GM20000 (cell line): ENCODE data around the gene UBE2L6.

Source experiments
- DNase-seq: peaks from one replicate; pipeline ENCODE4 v3.0.0; 2012; ENCODE audit warnings: low spot score
- TF ChIP-seq, protein P1 (sequence below): IDR thresholded peaks from 2 replicates; pipeline ENCODE4 v1.5.1; 2012; ENCODE audit warnings: mild to moderate bottlenecking, control low read depth; ENCODE audit errors: extremely low read depth, missing control alignments

Gene UBE2L6

DNA sequence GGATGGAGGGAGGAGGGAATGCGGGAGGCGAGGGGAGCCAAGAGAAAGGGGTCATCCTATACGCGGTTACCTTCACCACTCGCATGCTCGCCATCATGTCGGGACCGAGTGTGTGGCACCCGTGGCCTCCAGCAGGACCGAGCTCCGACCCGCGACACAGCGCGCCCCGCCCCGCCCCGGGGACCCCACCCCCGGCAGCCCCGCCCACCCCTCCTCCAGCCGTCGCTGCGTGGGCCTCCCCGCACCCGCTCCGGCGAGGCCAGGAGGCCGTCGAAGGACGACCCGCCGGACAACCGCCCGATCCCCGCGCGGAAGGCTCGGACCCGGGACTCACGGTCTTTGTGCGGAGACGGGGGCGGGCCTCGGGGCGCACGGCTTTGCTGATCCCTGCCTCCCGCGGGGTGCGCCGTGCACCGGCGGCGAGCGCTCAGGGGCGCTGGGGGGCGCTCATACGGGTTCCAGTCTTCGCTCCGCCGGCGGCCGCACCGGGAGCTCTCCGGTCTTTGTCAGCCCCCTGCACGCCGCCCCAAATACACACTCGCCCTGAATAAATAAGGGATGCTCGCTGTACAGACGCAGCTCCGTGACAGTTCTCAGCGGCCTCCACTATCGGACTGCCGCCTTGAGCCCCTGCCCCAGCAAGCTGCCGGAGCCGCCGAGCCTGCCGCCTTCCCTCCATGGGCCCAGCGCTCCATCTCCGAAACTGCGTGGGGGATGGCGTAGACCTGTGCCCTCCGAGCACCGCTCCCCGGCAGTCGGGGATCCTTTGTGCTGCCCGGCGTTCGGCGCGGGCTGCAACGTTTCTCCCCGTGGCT lies at the start of gene UBE2L6:
Gene UBE2L6 (minus strand): TSS at position 158 of the 815 bp plus-strand sequence. CDS start 61 bp downstream, at position 97.
- DNase-seq: peak; percentile 85
- TF ChIP-seq, protein P1, sequence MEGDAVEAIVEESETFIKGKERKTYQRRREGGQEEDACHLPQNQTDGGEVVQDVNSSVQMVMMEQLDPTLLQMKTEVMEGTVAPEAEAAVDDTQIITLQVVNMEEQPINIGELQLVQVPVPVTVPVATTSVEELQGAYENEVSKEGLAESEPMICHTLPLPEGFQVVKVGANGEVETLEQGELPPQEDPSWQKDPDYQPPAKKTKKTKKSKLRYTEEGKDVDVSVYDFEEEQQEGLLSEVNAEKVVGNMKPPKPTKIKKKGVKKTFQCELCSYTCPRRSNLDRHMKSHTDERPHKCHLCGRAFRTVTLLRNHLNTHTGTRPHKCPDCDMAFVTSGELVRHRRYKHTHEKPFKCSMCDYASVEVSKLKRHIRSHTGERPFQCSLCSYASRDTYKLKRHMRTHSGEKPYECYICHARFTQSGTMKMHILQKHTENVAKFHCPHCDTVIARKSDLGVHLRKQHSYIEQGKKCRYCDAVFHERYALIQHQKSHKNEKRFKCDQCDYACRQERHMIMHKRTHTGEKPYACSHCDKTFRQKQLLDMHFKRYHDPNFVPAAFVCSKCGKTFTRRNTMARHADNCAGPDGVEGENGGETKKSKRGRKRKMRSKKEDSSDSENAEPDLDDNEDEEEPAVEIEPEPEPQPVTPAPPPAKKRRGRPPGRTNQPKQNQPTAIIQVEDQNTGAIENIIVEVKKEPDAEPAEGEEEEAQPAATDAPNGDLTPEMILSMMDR: peak; percentile 69

DNA sequence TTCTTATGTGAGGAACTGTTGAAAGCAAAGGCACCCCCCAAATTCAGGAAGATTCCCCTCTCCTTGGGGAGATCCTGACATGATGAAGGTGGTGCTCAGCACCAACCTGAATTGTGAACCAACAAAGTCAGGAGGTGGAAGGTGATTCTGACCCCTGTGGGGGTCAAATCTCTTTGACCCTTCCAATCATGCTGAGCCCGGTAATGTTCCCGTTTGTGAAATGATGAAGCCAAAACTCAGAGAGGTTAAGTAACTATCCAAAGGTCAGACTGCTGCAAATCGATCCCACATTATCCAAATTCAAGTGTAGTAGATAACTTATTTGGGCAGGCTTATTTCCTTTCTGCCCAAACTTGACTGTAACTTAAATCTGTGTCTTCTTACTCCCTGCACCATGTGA lies 49.1 kb upstream of the UBE2L6 start:
- DNase-seq: no peak
- TF ChIP-seq, protein P1: no peak

GRCh38 chr11:57615308-57615707 lies 47.8 kb upstream of the UBE2L6 start:
- TF ChIP-seq, protein P1: no peak
- DNase-seq: no peak

GRCh38 chr11:57614234-57614772 lies 46.8 kb upstream of the UBE2L6 start:
- DNase-seq: no peak
- TF ChIP-seq, protein P1: no peak

DNA sequence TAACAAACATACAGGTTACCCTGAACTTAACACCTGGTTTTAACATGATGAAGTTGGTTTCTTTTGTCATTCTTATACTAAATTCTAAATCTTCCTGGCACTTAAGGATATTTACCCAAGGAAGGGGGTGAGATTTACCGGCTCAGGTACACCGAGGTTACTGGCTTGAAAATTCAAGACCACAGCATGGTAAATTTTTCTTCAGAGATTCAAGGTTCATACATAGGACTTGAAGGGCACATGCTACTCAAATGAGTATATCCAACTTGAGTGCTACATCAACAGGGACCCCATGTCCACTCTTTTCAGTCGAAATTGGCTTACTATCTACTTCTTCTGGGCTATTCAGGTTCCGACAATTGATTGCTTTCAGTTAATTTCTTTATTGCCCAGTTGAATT lies 42.7 kb upstream of the UBE2L6 start:
- TF ChIP-seq, protein P1: no peak
- no peak for DNase-seq

- DNase-seq: no peak
- TF ChIP-seq, protein P1: no peak
These were observed 37.6 kb upstream of the UBE2L6 start for GRCh38 chr11:57605028-57605420.

- TF ChIP-seq, protein P1: no peak
- DNase-seq: no peak
These were observed 37.0 kb upstream of the UBE2L6 start for GRCh38 chr11:57604296-57605027.
